Measurements from ENCODE around the gene RPL13. TPM values are rescaled to one million over a fixed set of nuclear protein-coding genes. Genes with fewer than 3 reads are reported as not detected.
"Not testable (repeated sequence)": the region's sequence is repeated elsewhere in the genome, so short reads cannot be mapped to it uniquely, and the experiment has no call there.

RPL13 gene
- total and polyA plus RNA-seq, 7 experiments from 2014 or later = 2,239 to 8,810 (median 5,354) TPM

DNA sequence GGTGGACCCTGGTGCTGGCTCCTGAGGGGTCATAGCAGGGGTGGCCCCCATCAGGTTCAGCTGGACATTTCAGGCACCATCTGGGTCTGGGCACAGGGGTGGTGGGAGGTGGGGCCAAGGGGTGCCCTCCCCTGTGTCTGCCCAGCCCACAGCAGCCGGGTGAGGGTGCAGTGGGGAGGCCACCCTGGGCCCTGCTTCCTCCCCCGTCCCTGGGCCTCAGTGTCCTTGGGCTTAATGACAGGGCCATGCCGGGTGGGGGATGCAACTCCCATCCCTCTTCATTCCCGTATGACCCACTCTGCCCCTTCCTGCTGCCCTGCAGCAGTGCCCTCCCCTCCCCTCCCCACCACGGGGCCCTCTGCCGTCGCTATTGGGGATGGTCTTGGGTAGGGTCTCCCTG, 25.7 kb downstream of the RPL13 start:
- ChIA-PET POLR2A (no interaction called here), CTCF (no interaction called here)
- no peaks in the 10 kb centered on the region for H3K27me3 ChIP-seq (ENCODE audit: control insufficient read depth in 2 of 2, insufficient read depth in 2 of 2, low read length in 2 of 2)
- Mint-ChIP-seq H3K36me3 (no peaks in the 10 kb centered on the region), H3K9me3 (no peaks in the 10 kb centered on the region), H3K4me3 (peak overlapping the region in 1 of 10 donors; percentile 33), H3K27me3 (no peaks in the 10 kb centered on the region), H3K27ac (peak overlapping the region in 1 of 9 donors; percentile 65), H3K4me1 (no peaks in the 10 kb centered on the region)
- intact Hi-C loops (cut with micrococcal nuclease) = no loop called here
- no peak overlapping the region for H3K27ac ChIP-seq (ENCODE audit: low read depth, low read length)
- ATAC-seq = peak; percentile 14
- H3K9me3 ChIP-seq (ENCODE audit: control insufficient read depth in 2 of 3, low read length in 3 of 3) = no peaks in the 10 kb centered on the region
- no peaks in the 10 kb centered on the region for H3K4me1 ChIP-seq (ENCODE audit: control insufficient read depth in 2 of 2, insufficient read depth in 2 of 2, low read length in 2 of 2)
- no peak overlapping the region for H3K4me3 ChIP-seq (ENCODE audit: low read length)
- DNase-seq = no peak
- no peaks in the 10 kb centered on the region for H3K36me3 ChIP-seq (ENCODE audit: control insufficient read depth in 2 of 3, insufficient read depth in 3 of 3, low read length in 3 of 3)

DNA sequence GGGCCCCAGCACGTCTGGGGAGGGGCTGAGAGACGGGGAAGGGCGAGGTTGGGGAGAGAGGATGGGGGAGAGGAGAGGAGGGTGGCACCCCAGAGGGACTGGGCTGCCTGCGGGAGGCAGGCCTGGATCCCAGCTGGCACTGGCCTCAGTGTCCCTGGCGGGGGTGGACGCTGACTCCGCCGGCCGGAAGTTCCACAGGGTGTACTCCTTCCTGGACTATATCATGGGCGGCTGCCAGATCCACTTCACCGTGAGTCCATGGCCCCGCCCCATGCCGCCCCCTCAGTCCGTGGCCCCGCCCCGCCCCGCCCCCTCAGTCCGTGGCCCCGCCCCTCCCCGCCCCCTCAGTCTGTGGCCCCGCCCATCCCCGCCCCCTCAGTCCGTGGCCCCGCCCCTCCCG, 26.4 kb downstream of the RPL13 start:
- Mint-ChIP-seq H3K4me3 (no peak overlapping the region), H3K27ac (no peak overlapping the region), H3K9me3 (no peaks in the 10 kb centered on the region), H3K36me3 (no peaks in the 10 kb centered on the region), H3K27me3 (no peaks in the 10 kb centered on the region), H3K4me1 (no peaks in the 10 kb centered on the region)
- CTCF ChIA-PET = no interaction called here
- no peaks in the 10 kb centered on the region for H3K4me1 ChIP-seq (ENCODE audit: control insufficient read depth in 2 of 2, insufficient read depth in 2 of 2, low read length in 2 of 2)
- peak; percentile 44 for ATAC-seq
- H3K4me3 ChIP-seq (ENCODE audit: low read length) = no peak overlapping the region
- POLR2A ChIA-PET = no interaction called here
- H3K27ac ChIP-seq (ENCODE audit: low read depth, low read length) = no peak overlapping the region
- H3K27me3 ChIP-seq (ENCODE audit: control insufficient read depth in 2 of 2, insufficient read depth in 2 of 2, low read length in 2 of 2) = no peaks in the 10 kb centered on the region
- intact Hi-C loops (cut with micrococcal nuclease) = no loop called here
- no peak for DNase-seq
- H3K36me3 ChIP-seq (ENCODE audit: control insufficient read depth in 2 of 3, insufficient read depth in 3 of 3, low read length in 3 of 3) = no peaks in the 10 kb centered on the region
- no peaks in the 10 kb centered on the region for H3K9me3 ChIP-seq (ENCODE audit: control insufficient read depth in 2 of 3, low read length in 3 of 3)

DNA sequence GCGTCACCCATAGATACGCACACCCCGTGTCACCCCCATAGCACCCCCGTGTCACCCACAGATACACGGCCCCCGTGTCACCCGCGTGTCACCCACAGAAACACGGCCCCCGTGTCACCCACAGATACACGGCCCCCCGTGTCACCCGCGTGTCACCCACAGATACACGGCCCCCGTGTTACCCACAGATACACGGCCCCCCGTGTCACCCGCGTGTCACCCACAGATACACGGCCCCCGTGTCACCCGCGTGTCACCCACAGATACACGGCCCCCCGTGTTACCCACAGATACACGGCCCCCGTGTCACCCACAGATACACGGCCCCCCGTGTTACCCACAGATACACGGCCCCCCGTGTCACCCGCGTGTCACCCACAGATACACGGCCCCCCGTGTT, 27.2 kb downstream of the RPL13 start:
- DNase-seq; intact Hi-C loops (cut with micrococcal nuclease); CTCF ChIA-PET; H3K36me3 ChIP-seq (ENCODE audit: control insufficient read depth in 2 of 3, insufficient read depth in 3 of 3, low read length in 3 of 3); H3K4me3 ChIP-seq (ENCODE audit: low read length); H3K27me3 Mint-ChIP-seq; ATAC-seq; H3K9me3 Mint-ChIP-seq; H3K27ac ChIP-seq (ENCODE audit: low read depth, low read length); POLR2A ChIA-PET; H3K36me3 Mint-ChIP-seq; H3K4me1 ChIP-seq (ENCODE audit: control insufficient read depth in 2 of 2, insufficient read depth in 2 of 2, low read length in 2 of 2); H3K27me3 ChIP-seq (ENCODE audit: control insufficient read depth in 2 of 2, insufficient read depth in 2 of 2, low read length in 2 of 2); H3K9me3 ChIP-seq (ENCODE audit: control insufficient read depth in 2 of 3, low read length in 3 of 3); H3K4me1 Mint-ChIP-seq; H3K27ac Mint-ChIP-seq; H3K4me3 Mint-ChIP-seq: not testable (repeated sequence)

DNA sequence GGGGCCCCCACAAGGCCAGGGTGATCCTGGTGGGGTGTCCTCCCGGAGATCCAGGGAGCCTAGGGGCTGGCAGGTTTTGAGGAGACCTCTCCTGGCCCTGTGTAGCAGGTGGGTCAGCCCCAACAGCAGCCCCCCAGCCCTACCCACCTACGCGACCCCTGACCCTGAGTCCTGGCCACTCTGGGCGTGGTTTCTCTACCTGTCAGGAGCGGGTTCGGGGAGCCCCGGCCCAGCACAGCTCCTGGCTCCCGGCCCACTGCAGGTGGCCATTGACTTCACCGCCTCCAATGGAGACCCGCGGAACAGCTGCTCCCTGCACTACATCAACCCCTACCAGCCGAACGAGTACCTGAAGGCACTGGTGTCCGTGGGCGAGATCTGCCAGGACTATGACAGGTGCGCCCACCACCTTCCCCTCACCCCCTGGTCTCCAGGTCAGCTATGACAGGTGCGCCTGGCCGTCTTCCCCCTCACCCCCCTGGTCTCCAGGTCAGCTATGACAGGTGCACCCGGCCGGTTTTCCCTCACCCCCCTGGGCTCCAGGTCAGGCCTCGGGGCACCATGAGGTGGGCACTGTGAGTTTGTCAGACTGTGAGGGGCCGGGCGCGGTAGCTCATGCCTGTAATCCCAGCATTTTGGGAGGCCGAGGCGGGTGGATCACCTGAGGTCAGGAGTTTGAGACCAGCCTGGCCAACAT, 28.1 kb downstream of the RPL13 start:
- H3K9me3 Mint-ChIP-seq = no peaks in the 10 kb centered on the region
- no peak overlapping the region for H3K4me3 Mint-ChIP-seq
- Histone ChIP-seq H3K36me3 (ENCODE audit: control insufficient read depth in 2 of 3, insufficient read depth in 3 of 3, low read length in 3 of 3) (no peaks in the 10 kb centered on the region), H3K4me3 (ENCODE audit: low read length) (no peak overlapping the region), H3K27ac (ENCODE audit: low read depth, low read length) (no peak overlapping the region), H3K27me3 (ENCODE audit: control insufficient read depth in 2 of 2, insufficient read depth in 2 of 2, low read length in 2 of 2) (no peaks in the 10 kb centered on the region), H3K4me1 (ENCODE audit: control insufficient read depth in 2 of 2, insufficient read depth in 2 of 2, low read length in 2 of 2) (peaks cover 1 to 10% of the 10 kb centered on the region in 2 donors), H3K9me3 (ENCODE audit: control insufficient read depth in 2 of 3, low read length in 3 of 3) (no peaks in the 10 kb centered on the region)
- DNase-seq = no peak
- no peaks in the 10 kb centered on the region for H3K36me3 Mint-ChIP-seq
- CTCF ChIA-PET = no interaction called here
- H3K27ac Mint-ChIP-seq = no peak overlapping the region
- ATAC-seq = no peak
- H3K27me3 Mint-ChIP-seq = no peaks in the 10 kb centered on the region
- peaks cover 0 to 3% (median 2%) of the 10 kb centered on the region in 7 donors for H3K4me1 Mint-ChIP-seq
- intact Hi-C loops (cut with micrococcal nuclease) = no loop called here
- POLR2A ChIA-PET = no interaction called here

DNA sequence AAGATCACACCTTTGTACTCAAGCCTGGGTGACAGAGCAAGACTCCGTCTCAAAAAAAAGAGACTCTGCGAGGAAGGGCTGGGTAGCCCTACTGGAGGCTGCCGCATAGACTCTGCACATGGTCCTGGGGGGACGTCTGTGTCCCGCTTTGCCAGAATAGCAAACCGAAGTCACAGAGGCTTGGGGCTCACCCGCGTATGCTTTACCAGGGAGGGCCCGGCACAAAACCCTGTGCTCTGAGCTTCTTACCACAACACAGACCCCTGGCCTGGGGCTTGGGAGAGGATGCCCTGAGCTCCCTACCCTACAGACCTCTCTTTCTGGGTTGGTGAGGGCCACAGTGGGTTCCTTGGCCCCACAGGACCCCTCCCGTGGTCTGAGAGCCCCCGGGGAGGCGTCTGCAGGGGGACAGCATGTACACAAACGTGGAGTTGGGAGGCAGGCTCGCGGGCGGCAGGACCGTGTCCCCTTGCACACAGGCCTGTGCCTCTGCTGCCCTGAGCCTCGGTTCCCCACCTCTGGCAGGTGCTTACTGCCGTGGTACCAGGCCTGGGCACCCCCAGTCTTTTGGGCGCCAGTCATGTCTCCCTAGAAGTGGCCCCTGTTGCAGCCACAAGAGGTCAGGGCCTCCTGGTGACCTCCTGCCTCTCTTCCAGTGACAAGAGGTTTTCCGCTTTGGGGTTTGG, 28.9 kb downstream of the RPL13 start:
- no peak for ATAC-seq
- Mint-ChIP-seq H3K27me3 (no peaks in the 10 kb centered on the region), H3K9me3 (no peaks in the 10 kb centered on the region), H3K36me3 (no peaks in the 10 kb centered on the region), H3K4me3 (no peak overlapping the region), H3K27ac (no peak overlapping the region), H3K4me1 (peaks cover 2 to 11% (median 8%) of the 10 kb centered on the region in 7 donors)
- intact Hi-C loops (cut with micrococcal nuclease) = no loop called here
- Histone ChIP-seq H3K4me3 (ENCODE audit: low read length) (no peak overlapping the region), H3K4me1 (ENCODE audit: control insufficient read depth in 2 of 2, insufficient read depth in 2 of 2, low read length in 2 of 2) (peaks cover 8 to 15% of the 10 kb centered on the region in 2 donors), H3K36me3 (ENCODE audit: control insufficient read depth in 2 of 3, insufficient read depth in 3 of 3, low read length in 3 of 3) (no peaks in the 10 kb centered on the region), H3K27ac (ENCODE audit: low read depth, low read length) (no peak overlapping the region), H3K27me3 (ENCODE audit: control insufficient read depth in 2 of 2, insufficient read depth in 2 of 2, low read length in 2 of 2) (no peaks in the 10 kb centered on the region), H3K9me3 (ENCODE audit: control insufficient read depth in 2 of 3, low read length in 3 of 3) (no peaks in the 10 kb centered on the region)
- POLR2A ChIA-PET = no interaction called here
- no peak for DNase-seq
- CTCF ChIA-PET = no interaction called here

GRCh38 chr16:89593841-89594240, 33.4 kb downstream of the RPL13 start:
- Histone ChIP-seq H3K4me3 (ENCODE audit: low read length) (no peak overlapping the region), H3K36me3 (ENCODE audit: control insufficient read depth in 2 of 3, insufficient read depth in 3 of 3, low read length in 3 of 3) (no peaks in the 10 kb centered on the region), H3K27me3 (ENCODE audit: control insufficient read depth in 2 of 2, insufficient read depth in 2 of 2, low read length in 2 of 2) (no peaks in the 10 kb centered on the region), H3K4me1 (ENCODE audit: control insufficient read depth in 2 of 2, insufficient read depth in 2 of 2, low read length in 2 of 2) (peaks cover 8 to 20% of the 10 kb centered on the region in 2 donors), H3K27ac (ENCODE audit: low read depth, low read length) (no peak overlapping the region), H3K9me3 (ENCODE audit: control insufficient read depth in 2 of 3, low read length in 3 of 3) (no peaks in the 10 kb centered on the region)
- intact Hi-C loops (cut with micrococcal nuclease) = no loop called here
- Mint-ChIP-seq H3K4me3 (peak overlapping the region in 9 of 10 donors; percentile 26 to 59 (median 51)), H3K4me1 (peaks cover 2 to 11% (median 8%) of the 10 kb centered on the region in 7 donors), H3K27ac (peak overlapping the region in 7 of 9 donors; percentile 18 to 65 (median 49)), H3K36me3 (no peaks in the 10 kb centered on the region), H3K9me3 (no peaks in the 10 kb centered on the region), H3K27me3 (no peaks in the 10 kb centered on the region)
- ChIA-PET CTCF (no interaction called here), POLR2A (no interaction called here)
- ATAC-seq (peak; percentile 90), DNase-seq (peak in 6 of 9 donors; percentile 37 to 70 (median 50))

Data from naive thymus-derived CD4-positive, alpha-beta T cell (primary cell).